GM18498 (cell line): ENCODE data around the gene GKN2.

Experiments used
- ATAC-seq: cut with Tn5 transposase; IDR thresholded peaks from one replicate; pipeline ENCODE4 v1.9.1; 2021; ENCODE audit warnings: mild to moderate bottlenecking, moderate library complexity; ENCODE audit not compliant: unreplicated experiment

GKN2 gene

DNA sequence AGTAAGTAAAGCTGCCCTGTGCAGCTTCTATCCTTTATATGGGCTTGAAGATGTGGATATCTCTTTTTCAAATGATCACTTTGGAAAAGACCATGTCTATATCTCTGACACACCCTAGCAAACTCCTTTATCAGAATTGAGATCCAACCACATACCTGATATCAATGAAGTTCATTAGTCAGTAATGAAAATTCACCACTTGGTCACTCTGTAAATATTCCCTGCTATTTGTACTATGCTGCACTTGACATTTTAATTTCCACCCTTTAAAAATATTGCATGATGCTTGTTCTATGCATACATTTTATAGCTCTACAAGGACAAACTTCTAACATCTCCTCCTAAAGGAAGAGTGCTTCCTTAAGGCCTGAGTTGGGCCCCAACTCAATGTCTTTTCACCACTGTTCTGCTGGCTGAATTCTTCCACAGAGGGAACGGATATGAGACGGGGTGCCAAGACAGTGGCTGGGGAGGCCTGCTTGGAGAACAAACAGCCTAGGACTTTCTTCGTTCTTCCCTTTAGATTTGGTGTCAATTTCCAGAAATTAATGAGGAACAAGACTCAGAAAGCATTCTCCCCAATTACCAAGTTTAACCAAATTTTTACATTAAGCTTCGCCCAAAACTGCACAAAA lies at the start of gene GKN2:
Gene GKN2 (minus strand): TSS at position 7 of the 635 bp plus-strand sequence. CDS start 32 bp downstream, outside the sequence.
- ATAC-seq, result no peak

DNA sequence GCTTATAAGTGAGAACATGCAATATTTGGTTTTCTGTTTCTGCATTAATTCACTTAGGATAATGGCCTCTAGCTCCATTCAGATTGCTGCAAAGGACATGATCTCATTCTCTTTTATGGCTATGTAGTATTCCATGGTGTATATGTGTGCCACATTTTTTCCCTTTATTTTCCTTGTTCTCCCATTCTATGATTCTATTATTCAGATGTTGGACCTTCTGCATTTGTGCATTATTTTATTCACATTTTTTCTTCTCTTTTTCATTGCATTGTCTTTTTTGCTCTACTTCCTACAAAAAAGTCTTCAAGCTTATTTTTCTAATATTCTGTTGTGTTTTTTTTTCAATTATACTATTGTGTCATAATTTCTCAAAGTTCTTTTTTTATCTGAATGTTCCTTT lies 49.2 kb upstream of the GKN2 start:
- no peak for ATAC-seq

DNA sequence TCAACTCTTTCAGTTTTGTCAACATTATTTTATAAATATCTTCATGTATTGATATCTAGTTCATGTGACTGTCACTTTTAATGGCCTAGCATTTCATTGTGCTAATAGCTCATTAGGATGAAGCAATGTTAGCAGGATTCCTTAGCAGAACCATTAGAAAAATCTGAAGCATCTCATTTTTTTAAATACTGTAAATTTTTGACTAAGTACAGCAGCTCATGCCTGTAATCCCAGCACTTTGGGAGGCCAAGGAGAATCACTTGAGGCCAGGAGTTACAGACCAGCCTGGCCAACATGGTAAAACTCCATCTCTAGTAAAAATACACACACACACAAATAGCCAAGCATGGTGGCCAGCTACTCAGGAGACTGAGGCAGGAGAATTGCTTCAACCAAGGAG lies 44.7 kb upstream of the GKN2 start:
- ATAC-seq, result no peak

- ATAC-seq, result no peak
Observed at GRCh38 chr2:68995916-68996315, 43.2 kb upstream of the GKN2 start.

DNA sequence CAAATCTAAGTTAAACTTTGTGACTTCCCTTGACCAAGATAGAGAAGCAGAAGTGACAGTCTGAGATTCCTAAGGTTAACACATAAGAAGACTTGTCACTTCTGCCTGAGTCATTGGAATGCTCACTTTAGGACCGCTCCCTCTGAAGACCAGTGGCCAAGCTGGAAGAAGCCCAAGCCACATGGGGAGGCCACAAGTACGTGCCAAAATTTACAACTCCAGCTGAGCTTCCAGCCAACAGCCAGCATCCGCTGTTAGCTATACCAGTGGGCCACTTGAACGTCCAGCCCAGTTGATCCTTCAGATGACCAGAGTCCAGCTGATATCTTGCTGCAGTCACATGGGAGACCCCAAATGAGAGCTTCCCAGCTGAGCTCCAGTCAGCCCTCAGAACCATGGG lies 42.2 kb upstream of the GKN2 start:
- no peak for ATAC-seq

- ATAC-seq, result no peak
Observed at GRCh38 chr2:68993660-68994059, 41.0 kb upstream of the GKN2 start.

DNA sequence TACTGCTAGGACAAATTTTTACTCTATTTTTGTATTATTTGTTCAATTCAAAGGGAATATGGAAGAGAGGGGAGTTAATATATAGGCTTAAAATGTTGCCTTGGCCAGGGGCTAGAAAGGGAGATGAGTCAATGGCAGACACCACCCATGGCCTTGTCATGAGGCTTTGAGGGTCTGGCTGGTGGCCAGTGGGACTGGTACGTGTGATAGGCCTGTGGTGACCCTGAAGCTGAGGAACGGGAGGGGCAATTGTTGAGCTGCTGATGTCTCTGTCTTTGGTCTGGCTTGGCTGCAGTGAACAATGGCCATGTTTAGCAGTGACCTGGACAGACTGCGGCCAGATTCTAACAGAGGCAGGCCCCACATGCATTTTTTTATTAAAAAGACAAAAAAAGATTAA lies 40.2 kb upstream of the GKN2 start:
- no peak for ATAC-seq

- no peak for ATAC-seq
Observed at GRCh38 chr2:68992341-68992740, 39.6 kb upstream of the GKN2 start.

DNA sequence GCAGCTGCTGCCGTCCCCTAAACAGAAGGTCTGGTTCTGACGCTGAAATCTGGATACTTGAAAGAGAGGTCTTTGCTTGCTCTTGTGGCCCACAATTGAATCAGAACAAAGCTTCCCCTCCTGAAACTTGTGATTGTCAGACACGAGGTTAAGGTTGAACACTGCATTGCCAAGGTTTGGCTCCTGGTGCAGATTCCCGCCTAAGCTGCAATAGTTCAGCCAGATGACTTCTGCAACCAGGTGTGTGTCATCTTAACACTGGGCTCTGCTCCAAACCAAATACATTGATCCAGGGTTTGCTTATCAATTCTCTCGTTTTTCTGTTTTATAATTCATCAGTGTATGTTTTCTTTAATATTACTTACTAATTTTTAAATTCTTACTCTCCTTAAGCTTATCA lies 36.3 kb upstream of the GKN2 start:
- ATAC-seq, result no peak

DNA sequence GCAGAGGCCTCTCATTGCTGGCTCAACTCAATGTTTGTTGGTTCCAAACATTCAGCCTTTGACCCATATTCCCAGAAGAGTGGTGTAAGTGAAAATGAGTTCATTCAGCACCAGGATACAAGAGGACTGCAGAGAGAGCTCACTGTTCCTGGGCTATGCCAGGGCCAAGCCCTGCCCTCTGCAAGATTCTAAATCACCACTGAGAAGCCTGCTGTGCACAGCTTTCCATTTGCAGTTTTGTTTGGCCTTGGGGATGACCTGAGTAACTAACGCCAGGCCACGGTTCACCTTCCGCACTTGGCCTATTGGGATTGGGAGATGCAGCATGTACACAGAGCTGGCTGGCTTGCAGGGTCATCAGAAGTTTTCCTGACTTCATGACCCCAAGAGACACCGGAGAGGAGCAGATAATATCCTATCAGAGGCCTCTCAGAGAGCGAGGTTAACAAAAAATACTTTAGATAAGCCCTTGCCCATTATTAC lies 34.4 kb upstream of the GKN2 start:
- ATAC-seq, result no peak

DNA sequence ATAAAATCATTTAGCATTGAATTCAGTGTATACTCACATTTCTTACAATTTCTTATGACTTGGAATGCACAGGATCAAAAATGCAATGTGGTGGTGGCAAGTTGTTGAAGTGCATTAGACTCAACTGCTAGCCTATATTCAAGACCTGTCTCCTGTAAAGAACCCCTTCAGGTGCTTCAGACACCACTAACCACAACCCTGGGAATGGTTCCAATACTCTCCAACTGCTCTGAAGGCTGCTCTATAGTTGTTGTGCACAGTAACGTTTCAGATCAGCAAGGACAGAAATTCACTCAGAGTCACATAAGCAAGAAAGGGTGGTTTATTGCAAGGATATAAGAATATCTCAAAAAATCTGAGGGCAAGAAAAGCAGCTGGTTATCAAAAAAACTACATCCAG lies 28.3 kb upstream of the GKN2 start:
- no peak for ATAC-seq

DNA sequence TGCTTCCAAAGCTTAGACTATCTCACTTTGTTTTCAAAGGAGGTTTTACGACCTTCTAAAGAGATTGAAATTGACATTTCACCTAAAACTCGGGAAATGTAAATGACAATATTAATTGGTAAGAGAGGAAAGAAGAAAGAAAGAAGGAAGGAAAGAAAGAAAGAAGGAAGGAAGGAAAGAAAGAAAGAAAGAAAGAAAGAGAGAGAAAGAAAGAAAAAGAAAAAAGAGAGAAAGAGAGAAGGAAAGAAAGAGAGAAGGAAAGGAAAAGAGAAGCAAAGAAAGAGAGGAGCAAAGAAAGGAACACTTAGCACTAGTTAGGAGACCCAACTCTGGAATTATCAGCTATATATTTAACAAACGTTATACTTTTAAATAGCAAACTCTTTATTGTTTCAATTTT lies 25.4 kb upstream of the GKN2 start:
- ATAC-seq, result no peak

DNA sequence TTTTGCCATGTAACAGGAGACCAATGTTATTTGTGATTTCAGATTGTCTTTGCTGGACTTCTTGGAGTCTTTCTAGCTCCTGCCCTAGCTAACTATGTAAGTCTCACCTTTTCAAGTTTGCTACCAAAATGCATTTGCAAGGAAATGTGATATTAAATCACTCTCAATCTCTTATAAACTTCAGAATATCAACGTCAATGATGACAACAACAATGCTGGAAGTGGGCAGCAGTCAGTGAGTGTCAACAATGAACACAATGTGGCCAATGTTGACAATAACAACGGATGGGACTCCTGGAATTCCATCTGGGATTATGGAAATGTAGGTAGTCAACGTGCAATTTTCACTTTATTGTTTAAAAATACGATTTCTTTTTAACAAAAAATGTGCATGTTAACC lies 24.8 kb upstream of the GKN2 start:
- ATAC-seq, result no peak

DNA sequence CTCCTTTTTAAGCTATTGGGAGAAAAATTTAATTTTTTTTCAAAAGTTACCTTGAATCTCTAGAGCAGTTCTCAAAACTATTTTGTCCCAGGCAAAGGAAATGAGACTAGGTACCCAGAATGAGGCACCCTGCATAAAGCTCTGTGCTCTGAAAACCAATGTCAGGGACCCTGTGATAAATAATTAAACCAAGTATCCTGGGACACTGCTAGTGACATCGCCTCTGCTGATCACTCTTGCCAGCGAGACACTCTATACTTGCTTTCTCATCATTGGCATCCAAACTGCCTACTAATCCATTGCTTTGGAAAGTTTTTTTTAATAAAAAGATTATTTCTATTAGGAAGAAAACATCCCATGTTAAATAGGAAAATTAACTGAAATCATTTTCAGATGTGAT lies 23.2 kb upstream of the GKN2 start:
- no peak for ATAC-seq

- no peak for ATAC-seq
Observed at GRCh38 chr2:68974946-68975665, 22.4 kb upstream of the GKN2 start.

DNA sequence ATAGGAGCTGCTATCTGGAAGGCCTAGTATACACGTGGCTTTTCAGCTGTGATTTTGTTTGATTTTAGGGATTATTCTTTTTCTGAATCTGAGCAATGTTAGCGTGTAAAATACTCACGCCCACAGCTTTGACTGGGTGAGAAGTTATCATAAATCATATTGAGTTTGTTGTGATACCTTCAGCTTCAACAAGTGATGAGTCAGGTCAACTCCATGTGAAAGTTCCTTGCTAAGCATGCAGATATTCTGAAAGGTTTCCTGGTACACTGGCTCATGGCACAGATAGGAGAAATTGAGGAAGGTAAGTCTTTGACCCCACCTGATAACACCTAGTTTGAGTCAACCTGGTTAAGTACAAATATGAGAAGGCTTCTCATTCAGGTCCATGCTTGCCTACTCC lies 21.6 kb upstream of the GKN2 start, which contains the start of gene GKN1:
Gene GKN1 (plus strand): TSS at position 386 of the 400 bp plus-strand sequence. CDS start 42 bp downstream, outside the sequence.
- ATAC-seq, result no peak

GRCh38 chr2:68971591-68972231 lies 19.0 kb upstream of the GKN2 start:
- no peak for ATAC-seq

DNA sequence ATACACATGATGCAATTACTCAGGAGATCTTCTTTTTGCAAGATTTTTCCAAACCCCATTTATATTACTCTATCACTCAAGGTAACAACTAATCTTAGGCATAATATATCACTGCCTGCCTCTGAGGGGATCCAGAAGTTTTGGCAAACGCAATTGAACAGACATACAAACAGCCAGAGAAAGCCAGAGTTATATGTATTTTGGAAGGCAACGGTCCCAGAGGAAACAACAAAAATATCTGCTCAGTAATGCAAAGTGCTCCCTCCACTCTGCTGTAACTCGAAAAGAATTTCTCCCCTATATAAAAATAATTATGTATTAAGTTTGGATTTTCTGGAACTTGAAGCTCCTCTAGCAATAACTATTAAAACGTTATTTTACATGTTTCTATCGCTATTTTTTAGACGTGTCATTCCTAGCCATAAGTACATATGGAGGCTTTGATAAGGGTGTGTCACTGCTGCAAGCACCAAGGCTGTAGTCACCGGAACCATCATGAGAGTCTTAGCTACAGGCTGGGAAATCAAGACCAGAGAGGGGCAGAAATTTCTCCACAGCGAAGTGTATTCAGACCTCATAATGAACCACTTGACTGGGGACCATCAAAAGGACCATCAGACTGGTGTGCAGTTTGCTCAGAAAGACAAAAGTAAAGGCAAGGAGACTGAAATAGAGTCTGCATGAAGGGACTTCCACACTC lies 18.0 kb upstream of the GKN2 start:
- no peak for ATAC-seq

- ATAC-seq, result no peak
Observed at GRCh38 chr2:68969736-68970490, 17.2 kb upstream of the GKN2 start.

- ATAC-seq, result no peak
Observed at GRCh38 chr2:68968221-68968620, 15.5 kb upstream of the GKN2 start.

GRCh38 chr2:68964282-68964681 lies 11.6 kb upstream of the GKN2 start:
- no peak for ATAC-seq
